Epithelial cell of esophagus (primary cell): ENCODE results near the gene ACTRT2.

Experiments used
- DNase-seq: peaks from one replicate; pipeline ENCODE4 v3.0.0; 2010; ENCODE audit warnings: low read depth
- H3K4me3 ChIP-seq: 2 replicates; pipeline ENCODE4 v1.5.1; 2011; ENCODE audit warnings: mild to moderate bottlenecking, low read length, control low read depth
- CTCF ChIP-seq: IDR thresholded peaks from 2 replicates; pipeline ENCODE4 v1.5.1; 2011; ENCODE audit warnings: low read depth, mild to moderate bottlenecking, low read length, control low read depth, inconsistent platforms; ENCODE audit not compliant: insufficient read depth; ENCODE audit errors: missing control alignments

ACTRT2 gene

GRCh38 chr1:2999571-2999970 lies 21.7 kb upstream of the ACTRT2 start:
- no peak for TF ChIP-seq CTCF

GRCh38 chr1:3000214-3000613 lies 21.1 kb upstream of the ACTRT2 start:
- H3K4me3 ChIP-seq: no peak overlapping the region
- no peak for TF ChIP-seq CTCF
- no peak for DNase-seq

More at GRCh38 chr1:2999571-2999970, 21.7 kb upstream of the ACTRT2 start:
- no peak overlapping the region for H3K4me3 ChIP-seq
- DNase-seq: no peak

GRCh38 chr1:3000671-3001470 lies 20.4 kb upstream of the ACTRT2 start:
- no peak for TF ChIP-seq CTCF

GRCh38 chr1:3001471-3002348 lies 19.6 kb upstream of the ACTRT2 start:
- TF ChIP-seq CTCF: no peak
- no peak overlapping the region for H3K4me3 ChIP-seq
- no peak for DNase-seq

More at GRCh38 chr1:3000671-3001470, 20.4 kb upstream of the ACTRT2 start:
- no peak for DNase-seq
- no peak overlapping the region for H3K4me3 ChIP-seq

- no peak for TF ChIP-seq CTCF
- H3K4me3 ChIP-seq: no peak overlapping the region
- no peak for DNase-seq
These were observed 18.8 kb upstream of the ACTRT2 start for GRCh38 chr1:3002349-3003038.

- H3K4me3 ChIP-seq: no peak overlapping the region
- no peak for TF ChIP-seq CTCF
- no peak for DNase-seq
These were observed 18.0 kb upstream of the ACTRT2 start for GRCh38 chr1:3003039-3003940.
